Kidney (tissue), 14 donors: Measurements from ENCODE around the gene INF2. TPM values are rescaled to one million over a fixed set of nuclear protein-coding genes. Genes with fewer than 3 reads are reported as not detected.

Experiments
- DNase-seq, 5 donors: peaks; one replicate each; pipeline ENCODE4 v3.0.0-alpha.2; 2013 to 2020
- FAIRE-seq: peaks from 2 replicates; lab custom pipeline; 2012; peaks lifted over from hg19 to GRCh38; lab: Jason Lieb, UNC
- H3K27ac ChIP-seq, 2 donors: one replicate each; pipeline ENCODE4 v1.7.0; 2013; ENCODE audit warnings: low read depth in 2 of 2, low read length in 2 of 2, inconsistent platforms in 1 of 2
- H3K27me3 ChIP-seq: one replicate; pipeline ENCODE4 v1.7.1; 2013; ENCODE audit warnings: low read length, inconsistent platforms; ENCODE audit not compliant: control insufficient read depth, insufficient read depth
- H3K36me3 ChIP-seq, 3 donors: one replicate each; pipeline versions ENCODE4 v1.7.0 to v1.7.1; 2013; ENCODE audit warnings: low read length in 3 of 3, control low read depth in 1 of 3, inconsistent platforms in 1 of 3; ENCODE audit not compliant: insufficient read depth in 3 of 3, control insufficient read depth in 2 of 3
- H3K4me1 ChIP-seq, 3 donors: one replicate each; pipeline versions ENCODE4 v1.7.0 to v1.7.1; 2013; ENCODE audit warnings: low read length in 3 of 3, inconsistent platforms in 1 of 3, low read depth in 1 of 3; ENCODE audit not compliant: control insufficient read depth in 2 of 3, insufficient read depth in 2 of 3
- H3K4me3 ChIP-seq, 3 donors: one replicate each; pipeline versions ENCODE4 v1.7.0 to v1.8.1; 2013; ENCODE audit warnings: low read length in 3 of 3, control low read depth in 1 of 3, inconsistent platforms in 1 of 3
- H3K9ac ChIP-seq, 3 donors: one replicate each; pipeline versions ENCODE4 v1.7.0 to v1.7.1; 2013; ENCODE audit warnings: low read length in 3 of 3, control low read depth in 1 of 3, inconsistent platforms in 1 of 3
- H3K9me3 ChIP-seq, 3 donors: one replicate each; pipeline versions ENCODE4 v1.7.0 to v1.7.1; 2013; ENCODE audit warnings: low read length in 3 of 3, control low read depth in 1 of 3, inconsistent platforms in 1 of 3; ENCODE audit not compliant: control insufficient read depth in 2 of 3, insufficient read depth in 1 of 3
- intact Hi-C: fragments of 100-400 bp; cut with DNase I; formaldehyde crosslinking; loops from one replicate; pipeline ENCODE4 v1.11.1; 2022
- polyA plus RNA-seq: library from polyadenylated mRNA; stranded (reverse); fragments of 350-450 nt; fragmentation: Illumina TruSeq; extraction: RNeasy Lipid Tissue Mini Kit (QIAGEN cat#74804); gene quantifications from one replicate; pipeline ENCODE4 v1.2.3, GENCODE V29; 2014; ENCODE audit warnings: low read depth, low replicate concordance; ENCODE audit not compliant: insufficient read depth
- total RNA-seq: library from RNA; stranded (reverse); fragmentation: NEBNext Ultra II Directional; extraction: Animal tissue kit (Norgen Biotek cat#: 25700); gene quantifications from one replicate; pipeline ENCODE4 v1.2.1, GENCODE V29; 2021
- TF ChIP-seq, protein P1 (sequence below): IDR thresholded peaks from 3 replicates; pipeline ENCODE4 v1.5.1; 2012; ENCODE audit warnings: mild to moderate bottlenecking, moderate library complexity, borderline replicate concordance; ENCODE audit not compliant: insufficient read depth; ENCODE audit errors: extremely low read depth
- donor health status: control.
- donor health status: control.
- donor health status: control.
- donor health status: control.
- donor health status: control.
- donor health status: DM: yes; HTN: yes; CAD: no.
- donor health status: Normal renal cell carcinoma (clear cell type).

Gene INF2
- total and polyA plus RNA-seq, 2 donors from 2014 or later = 58.5 to 82.7 TPM

DNA sequence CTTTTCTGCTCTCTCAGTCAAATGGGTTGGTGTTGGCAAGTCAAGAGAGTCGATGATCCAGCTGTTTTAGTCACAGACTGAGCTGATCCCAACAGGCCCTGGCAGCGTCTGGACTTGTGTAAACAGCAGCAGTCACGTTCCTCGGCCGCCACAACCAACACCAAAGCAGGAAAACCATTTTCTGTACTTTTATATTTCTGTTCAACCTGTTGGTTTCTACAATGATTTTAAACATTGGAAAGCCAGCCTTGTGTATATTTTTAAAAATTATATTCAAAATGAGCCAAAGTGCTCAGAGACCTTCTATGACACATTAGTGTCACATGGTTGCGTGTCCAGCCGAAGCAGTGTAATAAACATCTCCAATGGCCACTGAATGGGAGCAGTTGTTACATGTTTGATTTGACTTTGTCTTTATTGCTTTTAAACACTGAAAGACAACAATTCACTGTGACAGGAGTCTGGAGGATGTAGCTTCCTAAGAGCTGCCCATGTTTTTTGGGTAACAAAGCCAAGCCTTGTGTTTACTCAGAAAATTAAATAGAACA lies 57.6 kb downstream of the INF2 start:
- Histone ChIP-seq H3K27me3 (no peaks in the 10 kb centered on the region), H3K9ac (no peak overlapping the region), H3K4me1 (peaks cover 3 to 17% (median 7%) of the 10 kb centered on the region in 3 donors), H3K27ac (no peak overlapping the region), H3K4me3 (no peak overlapping the region), H3K9me3 (no peaks in the 10 kb centered on the region), H3K36me3 (peaks cover 0 to 12% (median 6%) of the 10 kb centered on the region in 3 donors)
- FAIRE-seq = no peak
- intact Hi-C loops = no loop called here
- peak in 3 of 5 donors; percentile 44 to 84 (median 75) for DNase-seq
- TF ChIP-seq, protein P1, sequence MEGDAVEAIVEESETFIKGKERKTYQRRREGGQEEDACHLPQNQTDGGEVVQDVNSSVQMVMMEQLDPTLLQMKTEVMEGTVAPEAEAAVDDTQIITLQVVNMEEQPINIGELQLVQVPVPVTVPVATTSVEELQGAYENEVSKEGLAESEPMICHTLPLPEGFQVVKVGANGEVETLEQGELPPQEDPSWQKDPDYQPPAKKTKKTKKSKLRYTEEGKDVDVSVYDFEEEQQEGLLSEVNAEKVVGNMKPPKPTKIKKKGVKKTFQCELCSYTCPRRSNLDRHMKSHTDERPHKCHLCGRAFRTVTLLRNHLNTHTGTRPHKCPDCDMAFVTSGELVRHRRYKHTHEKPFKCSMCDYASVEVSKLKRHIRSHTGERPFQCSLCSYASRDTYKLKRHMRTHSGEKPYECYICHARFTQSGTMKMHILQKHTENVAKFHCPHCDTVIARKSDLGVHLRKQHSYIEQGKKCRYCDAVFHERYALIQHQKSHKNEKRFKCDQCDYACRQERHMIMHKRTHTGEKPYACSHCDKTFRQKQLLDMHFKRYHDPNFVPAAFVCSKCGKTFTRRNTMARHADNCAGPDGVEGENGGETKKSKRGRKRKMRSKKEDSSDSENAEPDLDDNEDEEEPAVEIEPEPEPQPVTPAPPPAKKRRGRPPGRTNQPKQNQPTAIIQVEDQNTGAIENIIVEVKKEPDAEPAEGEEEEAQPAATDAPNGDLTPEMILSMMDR = no peak

DNA sequence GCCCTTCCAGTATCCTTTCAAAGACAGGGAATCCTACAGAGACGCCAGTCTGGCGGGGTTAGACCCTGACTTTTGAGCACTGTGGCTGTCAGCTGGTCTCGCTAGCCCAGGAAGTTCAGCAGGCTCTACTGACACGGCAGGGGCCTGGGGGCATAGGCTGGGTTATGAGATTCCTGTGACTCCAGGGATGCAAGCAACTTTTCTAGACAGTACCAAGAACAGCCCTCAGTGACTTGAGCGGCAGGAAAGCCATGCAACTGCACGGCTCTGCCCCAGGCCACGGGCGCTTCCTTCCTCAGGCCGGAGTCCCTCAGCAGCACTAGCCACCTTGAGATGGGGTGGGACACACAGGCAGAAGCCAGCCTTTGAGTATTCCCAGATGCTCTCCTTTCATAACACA lies 58.5 kb downstream of the INF2 start:
- H3K9me3 ChIP-seq = no peaks in the 10 kb centered on the region
- no peak overlapping the region for H3K4me3 ChIP-seq
- no peak for FAIRE-seq
- intact Hi-C loops = no loop called here
- H3K9ac ChIP-seq = no peak overlapping the region
- no peaks in the 10 kb centered on the region for H3K27me3 ChIP-seq
- H3K36me3 ChIP-seq = peaks cover 0 to 11% (median 6%) of the 10 kb centered on the region in 3 donors
- H3K27ac ChIP-seq = no peak overlapping the region
- peak in 3 of 5 donors; percentile 27 to 59 (median 38) for DNase-seq
- TF ChIP-seq, protein P1 = no peak
- H3K4me1 ChIP-seq = peaks cover 3 to 17% (median 7%) of the 10 kb centered on the region in 3 donors

DNA sequence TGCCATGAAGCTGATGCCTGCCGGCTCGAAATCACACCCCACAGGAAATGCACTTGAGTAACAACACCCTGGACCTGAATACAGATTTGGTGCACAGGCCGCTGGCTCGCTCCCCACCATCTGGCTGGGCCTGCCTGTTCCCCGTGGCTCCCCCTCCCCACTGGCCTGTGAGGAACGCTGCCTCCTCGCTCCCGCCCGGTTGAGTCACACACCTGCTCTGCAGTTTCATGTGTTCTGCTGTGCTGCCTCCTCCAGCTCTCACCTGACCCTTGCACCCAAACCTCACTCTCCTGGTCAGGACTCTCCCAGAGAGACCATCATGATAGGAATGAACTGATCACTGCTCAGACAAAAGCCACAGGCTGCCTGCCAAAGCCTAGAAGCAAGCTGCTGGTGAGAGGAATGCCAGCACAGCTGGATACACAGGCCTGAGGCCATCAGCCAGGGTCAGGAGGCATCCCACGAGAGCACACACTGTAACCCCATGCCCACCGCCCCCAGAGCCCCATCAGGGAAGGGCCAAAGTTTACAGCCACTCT lies 59.8 kb downstream of the INF2 start:
- DNase-seq = peak in 4 of 5 donors; percentile 60 to 91 (median 70)
- Histone ChIP-seq H3K27me3 (no peaks in the 10 kb centered on the region), H3K9me3 (no peaks in the 10 kb centered on the region), H3K36me3 (peaks cover 0 to 7% (median 0%) of the 10 kb centered on the region in 3 donors), H3K4me3 (no peak overlapping the region), H3K4me1 (peaks cover 3 to 19% (median 13%) of the 10 kb centered on the region in 3 donors), H3K27ac (peak overlapping the region in 1 of 2 donors; percentile 16), H3K9ac (no peak overlapping the region)
- no peak for FAIRE-seq
- intact Hi-C loops = no loop called here
- TF ChIP-seq, protein P1 = no peak
